Ectodermal cell (in vitro differentiated cells): ENCODE measurements around the gene BCL2L11.

ENCODE experiments used
- H3K27ac ChIP-seq: 2 replicates; pipeline ENCODE4 v1.7.0; 2013; ENCODE audit warnings: mild to moderate bottlenecking, low read depth, low read length; ENCODE audit not compliant: insufficient read depth, poor library complexity, severe bottlenecking
- H3K27me3 ChIP-seq: 2 replicates; pipeline ENCODE4 v1.7.0; 2013; ENCODE audit warnings: mild to moderate bottlenecking, low read length; ENCODE audit not compliant: insufficient read depth, control insufficient read depth, poor library complexity, severe bottlenecking
- H3K36me3 ChIP-seq: one replicate; pipeline ENCODE4 v1.7.0; 2013; ENCODE audit warnings: low read length; ENCODE audit not compliant: control insufficient read depth, insufficient read depth
- H3K4me1 ChIP-seq: one replicate; pipeline ENCODE4 v1.7.0; 2013; ENCODE audit warnings: low read length; ENCODE audit not compliant: control insufficient read depth, insufficient read depth
- H3K4me3 ChIP-seq: 2 replicates; pipeline ENCODE4 v1.7.0; 2013; ENCODE audit warnings: low read depth, low read length, control low read depth; ENCODE audit not compliant: insufficient read depth
- H3K9me3 ChIP-seq: 2 replicates; pipeline ENCODE4 v1.7.0; 2013; ENCODE audit warnings: mild to moderate bottlenecking, low read length, moderate library complexity; ENCODE audit not compliant: control insufficient read depth
- WGBS, 2 experiments: methylation state at CpG; one replicate each; pipeline ENCODE4 v1.1.7; 2013; ENCODE audit warnings: missing lambda C conversion rate in 2 of 2; 5-methylcytosine and 5-hydroxymethylcytosine counted together

Gene BCL2L11

GRCh38 chr2:111100765-111101162 is 19.9 kb upstream of the BCL2L11 start:
- H3K36me3 ChIP-seq = no peaks in the 10 kb centered on the region
- H3K27me3 ChIP-seq = no peaks in the 10 kb centered on the region
- WGBS, 2 experiments = 84 to 92% methylated on average over 5 of the region's 5 CpGs
- no peaks in the 10 kb centered on the region for H3K9me3 ChIP-seq
- no peak overlapping the region for H3K27ac ChIP-seq
- peaks cover 4% of the 10 kb centered on the region for H3K4me1 ChIP-seq
- no peak overlapping the region for H3K4me3 ChIP-seq

- peaks cover 4% of the 10 kb centered on the region for H3K4me1 ChIP-seq
- no peaks in the 10 kb centered on the region for H3K9me3 ChIP-seq
- no peaks in the 10 kb centered on the region for H3K36me3 ChIP-seq
- H3K4me3 ChIP-seq = no peak overlapping the region
- WGBS, 2 experiments = 94 to 95% methylated on average over 1 of the region's 2 CpGs
- no peak overlapping the region for H3K27ac ChIP-seq
- H3K27me3 ChIP-seq = no peaks in the 10 kb centered on the region
These were observed 19.1 kb upstream of the BCL2L11 start for GRCh38 chr2:111101592-111101991.

GRCh38 chr2:111102216-111102615 is 18.5 kb upstream of the BCL2L11 start:
- no peak overlapping the region for H3K4me3 ChIP-seq
- WGBS, 2 experiments = 97% methylated on average over 2 of the region's 2 CpGs
- no peaks in the 10 kb centered on the region for H3K27me3 ChIP-seq
- H3K4me1 ChIP-seq = peaks cover 4% of the 10 kb centered on the region
- no peaks in the 10 kb centered on the region for H3K9me3 ChIP-seq
- H3K36me3 ChIP-seq = no peaks in the 10 kb centered on the region
- no peak overlapping the region for H3K27ac ChIP-seq

- no peaks in the 10 kb centered on the region for H3K27me3 ChIP-seq
- WGBS, 2 experiments = 93 to 100% methylated on average over 1 to 2 of the region's 2 CpGs
- H3K4me3 ChIP-seq = no peak overlapping the region
- no peaks in the 10 kb centered on the region for H3K9me3 ChIP-seq
- no peak overlapping the region for H3K27ac ChIP-seq
- no peaks in the 10 kb centered on the region for H3K36me3 ChIP-seq
- H3K4me1 ChIP-seq = no peaks in the 10 kb centered on the region
These were observed 14.8 kb upstream of the BCL2L11 start for GRCh38 chr2:111105926-111106325.

- 94 to 95% methylated on average over 5 of the region's 5 CpGs for WGBS, 2 experiments
- Histone ChIP-seq H3K9me3 (no peaks in the 10 kb centered on the region), H3K27ac (no peak overlapping the region), H3K4me1 (no peaks in the 10 kb centered on the region), H3K27me3 (no peaks in the 10 kb centered on the region), H3K36me3 (no peaks in the 10 kb centered on the region), H3K4me3 (no peak overlapping the region)
These were observed 14.0 kb upstream of the BCL2L11 start for GRCh38 chr2:111106706-111107105.

- H3K9me3 ChIP-seq = no peaks in the 10 kb centered on the region
- H3K27ac ChIP-seq = no peak overlapping the region
- 100% methylated on average over 1 to 2 of the region's 2 CpGs for WGBS, 2 experiments
- H3K36me3 ChIP-seq = no peaks in the 10 kb centered on the region
- H3K27me3 ChIP-seq = no peaks in the 10 kb centered on the region
- H3K4me1 ChIP-seq = no peaks in the 10 kb centered on the region
- no peak overlapping the region for H3K4me3 ChIP-seq
These were observed 11.9 kb upstream of the BCL2L11 start for GRCh38 chr2:111108745-111109271.

- H3K36me3 ChIP-seq = no peaks in the 10 kb centered on the region
- 85 to 90% methylated on average over 4 of the region's 4 CpGs for WGBS, 2 experiments
- H3K27ac ChIP-seq = no peak overlapping the region
- H3K9me3 ChIP-seq = no peaks in the 10 kb centered on the region
- no peak overlapping the region for H3K4me3 ChIP-seq
- H3K4me1 ChIP-seq = no peaks in the 10 kb centered on the region
- peaks cover 9% of the 10 kb centered on the region for H3K27me3 ChIP-seq
These were observed 9.5 kb upstream of the BCL2L11 start for GRCh38 chr2:111111101-111111755.

- Histone ChIP-seq H3K9me3 (no peaks in the 10 kb centered on the region), H3K36me3 (no peaks in the 10 kb centered on the region), H3K27ac (no peak overlapping the region), H3K4me1 (peaks cover 7% of the 10 kb centered on the region), H3K4me3 (no peak overlapping the region), H3K27me3 (peaks cover 34% of the 10 kb centered on the region)
- WGBS, 2 experiments = 90 to 93% methylated on average over 1 of the region's 1 CpG
These were observed 6.9 kb upstream of the BCL2L11 start for GRCh38 chr2:111113838-111114237.

- no peak overlapping the region for H3K4me3 ChIP-seq
- H3K36me3 ChIP-seq = no peaks in the 10 kb centered on the region
- peaks cover 52% of the 10 kb centered on the region for H3K27me3 ChIP-seq
- H3K9me3 ChIP-seq = no peaks in the 10 kb centered on the region
- no peak overlapping the region for H3K27ac ChIP-seq
- WGBS, 2 experiments = 84 to 85% methylated on average over 6 to 7 of the region's 7 CpGs
- peaks cover 7% of the 10 kb centered on the region for H3K4me1 ChIP-seq
These were observed 4.5 kb upstream of the BCL2L11 start for GRCh38 chr2:111116011-111116746.

- Histone ChIP-seq H3K27ac (no peak overlapping the region), H3K9me3 (no peaks in the 10 kb centered on the region), H3K4me3 (peak overlapping the region; percentile 88), H3K4me1 (peaks cover 9% of the 10 kb centered on the region), H3K36me3 (no peaks in the 10 kb centered on the region), H3K27me3 (peaks cover 60% of the 10 kb centered on the region)
- WGBS, 2 experiments = 14 to 15% methylated on average over 30 of the region's 30 CpGs
These were observed 3.7 kb upstream of the BCL2L11 start for GRCh38 chr2:111116843-111117597.
